OCI-M2 (cell line): ENCODE measurements around the gene SMAD3.

Source experiments
- DNase-seq: peaks from one replicate; lab custom pipeline; 2025; ENCODE audit not compliant: unreplicated experiment; lab: John Stamatoyannopoulos, UW

The SMAD3 gene

DNA sequence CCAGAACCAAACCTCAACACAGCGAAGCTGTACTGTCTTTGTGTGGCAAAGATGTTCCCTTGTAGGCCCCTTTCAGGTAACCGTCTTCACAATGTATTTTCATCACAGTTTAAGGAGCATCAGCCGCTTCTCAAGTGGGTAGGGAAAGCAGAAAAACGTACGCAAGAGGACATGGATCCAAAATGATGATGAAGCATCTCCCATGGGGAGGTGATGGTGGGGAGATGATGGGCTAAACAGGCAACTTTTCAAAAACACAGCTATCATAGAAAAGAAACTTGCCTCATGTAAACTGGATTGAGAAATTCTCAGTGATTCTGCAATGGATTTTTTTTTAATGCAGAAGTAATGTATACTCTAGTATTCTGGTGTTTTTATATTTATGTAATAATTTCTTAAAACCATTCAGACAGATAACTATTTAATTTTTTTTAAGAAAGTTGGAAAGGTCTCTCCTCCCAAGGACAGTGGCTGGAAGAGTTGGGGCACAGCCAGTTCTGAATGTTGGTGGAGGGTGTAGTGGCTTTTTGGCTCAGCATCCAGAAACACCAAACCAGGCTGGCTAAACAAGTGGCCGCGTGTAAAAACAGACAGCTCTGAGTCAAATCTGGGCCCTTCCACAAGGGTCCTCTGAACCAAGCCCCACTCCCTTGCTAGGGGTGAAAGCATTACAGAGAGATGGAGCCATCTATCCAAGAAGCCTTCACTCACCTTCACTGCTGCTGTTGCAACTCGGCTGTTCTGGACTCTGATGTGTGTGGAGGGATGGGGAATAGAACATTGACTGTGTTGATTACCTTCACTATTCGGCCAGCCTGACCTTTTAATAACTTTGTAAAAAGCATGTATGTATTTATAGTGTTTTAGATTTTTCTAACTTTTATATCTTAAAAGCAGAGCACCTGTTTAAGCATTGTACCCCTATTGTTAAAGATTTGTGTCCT is 129.0 kb downstream of the SMAD3 start:
- no peak for DNase-seq

DNA sequence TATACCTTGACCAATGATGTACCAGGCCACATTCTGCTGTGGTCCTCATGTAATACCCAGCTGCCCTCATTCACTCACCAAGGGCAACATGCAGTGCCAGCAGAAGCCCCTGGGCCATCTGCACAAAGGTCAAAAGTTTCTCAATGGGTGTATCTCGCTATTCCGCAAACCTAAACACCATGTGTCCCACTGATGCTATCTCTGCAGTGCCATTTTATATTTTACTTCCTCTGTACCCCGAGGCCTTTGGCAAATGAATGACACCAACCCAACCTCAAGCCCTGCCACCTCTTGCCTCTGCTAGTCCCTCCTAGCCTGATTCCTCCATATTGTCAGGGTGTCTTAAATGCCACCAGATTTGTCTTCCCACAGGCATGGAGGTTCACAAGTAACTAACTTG is 129.9 kb downstream of the SMAD3 start:
- no peak for DNase-seq

DNA sequence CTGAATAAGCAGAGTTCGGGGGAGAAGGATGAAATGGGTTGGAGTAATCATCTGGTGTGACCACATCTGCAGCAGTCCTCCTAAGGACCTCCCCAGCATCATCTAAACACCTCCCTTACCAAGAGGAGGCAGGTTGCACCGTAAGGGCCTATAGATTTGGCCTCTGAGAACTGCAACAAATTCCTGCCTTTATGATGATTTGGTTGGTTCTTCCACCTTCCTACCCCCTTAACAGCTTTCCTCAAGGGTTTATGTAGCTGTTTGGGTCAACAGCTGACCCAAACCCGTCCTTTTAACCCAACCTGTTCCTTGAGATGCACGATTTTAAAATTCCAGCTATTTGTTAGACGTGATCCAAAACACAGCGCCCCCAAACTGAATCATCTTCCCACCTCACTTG is 130.8 kb downstream of the SMAD3 start:
- DNase-seq: no peak

GRCh38 chr15:67196672-67197363 is 131.4 kb downstream of the SMAD3 start:
- no peak for DNase-seq

DNA sequence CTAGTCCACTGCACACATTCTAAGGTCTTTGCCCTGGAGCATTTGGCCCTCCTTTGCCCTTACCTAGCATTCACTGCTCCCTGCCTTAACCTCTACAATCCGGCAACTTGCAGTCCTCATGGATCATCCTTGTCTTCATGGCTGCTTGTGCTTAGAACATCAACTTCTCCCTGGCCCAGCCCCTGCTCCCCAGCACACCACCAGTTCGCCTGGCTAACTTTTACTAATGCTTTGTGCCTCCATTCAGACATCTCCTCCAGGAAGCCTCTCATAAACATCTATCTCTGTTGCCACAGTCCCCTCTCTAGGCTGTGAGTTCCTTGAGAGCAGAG is 131.9 kb downstream of the SMAD3 start:
- no peak for DNase-seq

DNA sequence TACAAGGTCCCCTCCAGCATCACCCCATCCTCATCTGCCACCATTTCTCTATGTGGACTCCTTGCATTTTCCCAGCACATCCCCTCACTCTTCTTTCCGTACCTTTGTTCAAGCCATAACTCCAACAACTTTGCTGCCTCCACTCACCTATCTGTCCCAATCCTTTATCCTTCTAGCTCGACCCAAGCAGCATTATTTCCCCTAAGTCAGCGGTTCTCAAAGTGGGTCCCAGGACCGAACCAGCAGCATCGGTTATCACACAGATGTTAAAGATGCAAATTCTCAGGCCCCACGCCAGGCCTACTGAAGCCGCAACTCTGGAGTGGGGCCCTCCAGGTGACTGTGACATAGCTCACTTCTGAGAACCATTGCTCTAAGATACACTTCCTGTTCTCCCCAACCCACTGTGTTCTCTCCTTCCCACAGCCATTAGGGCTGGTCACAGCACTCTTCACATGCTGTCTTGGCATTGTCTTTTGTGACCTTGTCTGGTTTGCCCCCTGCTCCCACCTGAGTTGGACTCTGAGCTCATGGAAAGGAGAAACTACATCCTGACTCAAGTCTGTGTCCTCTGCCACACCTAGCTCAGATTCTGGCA is 132.9 kb downstream of the SMAD3 start:
- DNase-seq: no peak

GRCh38 chr15:67199391-67199790 is 134.0 kb downstream of the SMAD3 start:
- DNase-seq: no peak

- no peak for DNase-seq
These were observed 134.7 kb downstream of the SMAD3 start for GRCh38 chr15:67199881-67200763.

- DNase-seq: no peak
These were observed 135.7 kb downstream of the SMAD3 start for GRCh38 chr15:67201136-67201535.

DNA sequence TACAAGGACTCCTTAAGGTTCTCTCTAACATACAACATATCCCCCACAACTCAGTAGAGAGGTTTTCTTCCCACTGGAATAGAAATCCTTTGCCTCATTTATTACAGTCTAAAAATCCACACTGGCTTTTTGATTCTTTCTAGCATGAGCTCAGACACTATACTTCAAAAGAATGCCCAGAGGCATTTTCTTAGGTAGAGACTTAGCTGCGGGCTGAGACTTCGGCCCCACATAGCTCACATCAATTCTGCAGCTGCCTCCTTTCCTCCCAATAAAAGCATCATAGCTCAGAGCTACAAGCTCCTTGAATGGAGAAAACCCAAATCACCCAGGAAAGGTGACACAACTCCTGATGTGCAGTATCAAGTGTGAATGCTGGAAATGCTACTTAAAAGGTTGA is 136.7 kb downstream of the SMAD3 start:
- DNase-seq: no peak

DNA sequence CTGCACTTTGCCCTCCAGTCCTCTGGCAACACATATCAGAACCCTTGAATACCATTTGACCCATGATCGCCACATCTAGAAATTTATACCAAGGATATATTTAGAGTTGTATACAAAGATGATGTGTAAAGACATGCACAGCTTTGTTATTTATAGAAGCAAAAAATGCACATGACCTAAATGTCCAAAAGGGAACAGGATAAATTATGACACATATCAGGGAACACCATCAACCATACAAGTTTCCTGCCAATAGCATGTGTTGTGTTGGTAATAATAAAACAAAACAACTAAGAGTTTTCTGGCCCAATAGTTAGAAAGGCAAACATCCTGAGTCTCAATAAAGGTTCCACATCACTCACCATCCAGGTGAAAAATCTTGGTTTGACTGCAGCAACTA is 137.6 kb downstream of the SMAD3 start:
- DNase-seq: no peak

GRCh38 chr15:67207555-67208207 is 142.3 kb downstream of the SMAD3 start:
- no peak for DNase-seq

GRCh38 chr15:67208396-67208795 is 143.0 kb downstream of the SMAD3 start:
- no peak for DNase-seq

GRCh38 chr15:67210555-67211168 is 145.3 kb downstream of the SMAD3 start:
- DNase-seq: no peak

- DNase-seq: no peak
These were observed 147.4 kb downstream of the SMAD3 start for GRCh38 chr15:67212684-67213367.

- DNase-seq: no peak
These were observed 149.7 kb downstream of the SMAD3 start for GRCh38 chr15:67215102-67215501.

DNA sequence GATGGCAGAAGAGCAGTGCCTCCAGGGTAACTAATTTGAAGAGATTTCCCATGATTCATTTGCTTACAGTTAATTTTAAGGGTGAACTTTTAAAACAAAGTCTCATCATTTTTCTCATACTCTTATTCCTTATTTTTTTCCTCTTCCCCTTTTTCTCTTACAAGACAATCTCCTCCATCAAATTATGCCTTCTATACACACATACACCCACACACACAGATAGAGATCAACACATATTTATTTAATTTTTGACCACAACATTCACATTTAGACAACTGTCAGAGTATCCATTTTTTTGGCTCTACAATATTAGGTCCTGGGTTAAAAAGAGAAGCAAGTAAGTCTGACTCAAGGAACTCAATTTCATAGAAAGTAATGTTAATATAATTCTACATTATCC is 151.5 kb downstream of the SMAD3 start:
- DNase-seq: no peak

- DNase-seq: no peak
These were observed 153.0 kb downstream of the SMAD3 start for GRCh38 chr15:67218428-67218827.

DNA sequence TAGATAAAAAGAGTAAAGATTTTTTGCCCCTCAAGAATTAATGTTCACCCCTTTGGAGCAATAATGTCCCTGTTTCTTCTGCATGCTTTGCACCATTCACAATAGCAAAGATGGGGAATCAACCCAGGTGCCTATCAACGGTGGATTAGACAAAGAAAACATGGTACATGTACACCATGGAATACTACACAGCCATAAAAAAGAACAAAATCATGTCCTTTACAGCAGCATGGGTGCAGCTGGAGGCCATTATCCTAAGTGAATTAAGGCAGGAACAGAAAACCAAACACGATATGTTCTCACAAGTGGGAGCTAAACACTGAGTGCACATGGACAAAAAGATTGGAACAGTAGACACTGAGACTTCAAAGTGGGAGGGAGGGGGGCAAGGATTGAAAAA is 153.9 kb downstream of the SMAD3 start:
- DNase-seq: no peak

DNA sequence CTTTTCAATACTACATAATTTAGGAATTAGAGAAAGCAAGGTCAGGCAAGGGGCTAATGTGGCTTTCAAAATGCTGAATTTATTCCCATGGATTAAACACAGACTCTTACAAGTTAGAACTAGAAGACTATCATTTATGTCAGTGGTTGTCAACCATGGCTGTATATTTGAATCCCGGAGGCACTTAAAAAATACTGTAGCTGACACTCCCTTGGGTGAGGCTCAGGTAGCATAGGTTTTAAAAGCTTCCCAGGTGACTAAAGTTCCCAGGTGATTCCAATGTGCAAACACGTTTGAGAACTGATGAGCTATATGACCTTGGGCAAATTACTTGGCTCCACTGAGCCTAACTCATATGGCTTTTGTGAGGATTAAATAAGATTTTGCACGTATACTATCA is 159.5 kb downstream of the SMAD3 start:
- DNase-seq: no peak
